ENCODE measurements around the gene CEP162. TPM values are rescaled to one million over a fixed set of nuclear protein-coding genes. Genes with fewer than 3 reads are reported as not detected.
"Not testable (repeated sequence)": the region's sequence is repeated elsewhere in the genome, so short reads cannot be mapped to it uniquely, and the experiment has no call there.

Gene CEP162
- total RNA-seq, 1 donor from 2014 or later = 11.7 TPM

- intact Hi-C loops (cut with DNase I) = no loop called here
- no peak for TF ChIP-seq CTCF (IDR thresholded peaks at IDR 0.05)
- H3K36me3 ChIP-seq = peaks cover 0 to 6% of the 10 kb centered on the region in 2 donors
Observed at GRCh38 chr6:84166395-84166794, 61.0 kb downstream of the CEP162 start.

GRCh38 chr6:84164328-84164727, 63.1 kb downstream of the CEP162 start:
- intact Hi-C loops (cut with DNase I); DNase-seq (ENCODE audit: low spot score in 2 of 2); H3K27ac ChIP-seq; H3K9me3 ChIP-seq; H3K27me3 ChIP-seq; H3K4me3 ChIP-seq; H3K4me1 ChIP-seq; H3K36me3 ChIP-seq: not testable (repeated sequence)

More at GRCh38 chr6:84166395-84166794, 61.0 kb downstream of the CEP162 start:
- H3K27me3 ChIP-seq = no peaks in the 10 kb centered on the region
- no peak for DNase-seq (ENCODE audit: low spot score in 2 of 2)
- no peaks in the 10 kb centered on the region for H3K4me1 ChIP-seq
- H3K4me3 ChIP-seq = no peak overlapping the region
- H3K9me3 ChIP-seq = no peaks in the 10 kb centered on the region
- no peak overlapping the region for H3K27ac ChIP-seq

DNA sequence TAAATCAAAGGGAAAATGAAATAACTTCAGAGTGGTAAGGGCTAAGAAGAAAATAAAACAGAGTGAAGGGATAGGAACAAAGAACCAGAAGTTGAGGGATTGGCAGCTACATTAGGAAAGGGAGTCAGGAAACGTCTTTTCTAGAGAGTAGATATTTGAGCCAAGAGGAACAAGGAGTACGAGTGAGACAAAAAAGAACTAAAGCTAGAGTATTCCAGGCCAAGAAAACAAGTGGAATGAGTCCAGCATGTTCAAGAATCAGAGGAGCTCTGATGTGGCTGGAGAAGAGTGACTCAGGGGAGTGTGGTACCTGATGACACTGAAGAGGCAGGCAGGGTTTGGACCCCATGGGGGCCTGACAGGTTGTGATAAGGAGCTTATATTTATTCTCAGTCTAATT, 66.3 kb downstream of the CEP162 start:
- no peaks in the 10 kb centered on the region for H3K9me3 ChIP-seq
- TF ChIP-seq CTCF (IDR thresholded peaks at IDR 0.05) = no peak
- no peaks in the 10 kb centered on the region for H3K4me1 ChIP-seq
- DNase-seq (ENCODE audit: low spot score in 2 of 2) = no peak
- no peaks in the 10 kb centered on the region for H3K27me3 ChIP-seq
- intact Hi-C loops (cut with DNase I) = no loop called here
- H3K4me3 ChIP-seq = no peak overlapping the region
- H3K36me3 ChIP-seq = peaks cover 0 to 6% of the 10 kb centered on the region in 2 donors
- peak overlapping the region; percentile 31 to 45 for H3K27ac ChIP-seq

DNA sequence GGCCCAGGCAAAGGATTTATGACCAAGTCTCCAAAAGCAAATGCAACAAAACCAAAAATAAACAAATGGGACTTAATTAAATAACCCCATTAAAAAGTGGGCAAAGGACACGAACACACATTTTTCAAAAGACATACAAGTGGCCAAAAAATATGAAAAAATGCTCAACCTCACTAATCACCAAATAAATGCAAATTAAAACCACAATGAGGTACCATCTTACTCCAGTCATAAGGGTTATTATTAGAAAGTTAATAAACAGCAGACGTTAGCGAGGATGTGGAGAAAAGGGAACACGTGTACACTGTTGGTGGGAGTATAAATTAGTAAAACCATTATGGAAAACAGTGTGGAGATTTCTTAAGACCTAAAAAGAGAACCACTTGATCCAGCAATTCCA, 71.1 kb downstream of the CEP162 start:
- no peak overlapping the region for H3K27ac ChIP-seq
- TF ChIP-seq CTCF (IDR thresholded peaks at IDR 0.05) = no peak
- H3K9me3 ChIP-seq = no peaks in the 10 kb centered on the region
- peaks cover 13 to 17% of the 10 kb centered on the region in 2 donors for H3K36me3 ChIP-seq
- no peak for DNase-seq (ENCODE audit: low spot score in 2 of 2)
- H3K27me3 ChIP-seq = no peaks in the 10 kb centered on the region
- intact Hi-C loops (cut with DNase I) = no loop called here
- no peak overlapping the region for H3K4me3 ChIP-seq
- H3K4me1 ChIP-seq = no peaks in the 10 kb centered on the region

- no peak for TF ChIP-seq CTCF (IDR thresholded peaks at IDR 0.05)
- no peaks in the 10 kb centered on the region for H3K4me1 ChIP-seq
Observed at GRCh38 chr6:84151669-84152068, 75.8 kb downstream of the CEP162 start.

GRCh38 chr6:84150705-84151104, 76.7 kb downstream of the CEP162 start:
- Histone ChIP-seq H3K27ac (no peak overlapping the region), H3K27me3 (no peaks in the 10 kb centered on the region), H3K4me3 (no peak overlapping the region), H3K36me3 (peaks cover 12 to 13% of the 10 kb centered on the region in 2 donors), H3K4me1 (no peaks in the 10 kb centered on the region), H3K9me3 (no peaks in the 10 kb centered on the region)
- TF ChIP-seq CTCF (IDR thresholded peaks at IDR 0.05) = no peak
- DNase-seq (ENCODE audit: low spot score in 2 of 2) = no peak
- intact Hi-C loops (cut with DNase I) = no loop called here

More at GRCh38 chr6:84151669-84152068, 75.8 kb downstream of the CEP162 start:
- intact Hi-C loops (cut with DNase I) = no loop called here
- H3K27ac ChIP-seq = no peak overlapping the region
- H3K36me3 ChIP-seq = peaks cover 12 to 13% of the 10 kb centered on the region in 2 donors
- H3K9me3 ChIP-seq = no peaks in the 10 kb centered on the region
- no peak for DNase-seq (ENCODE audit: low spot score in 2 of 2)
- no peak overlapping the region for H3K4me3 ChIP-seq
- no peaks in the 10 kb centered on the region for H3K27me3 ChIP-seq

All from ascending aorta (tissue), 2 donors.